ENCODE results near the gene FRMD7.
"Not testable (repeated sequence)": the region's sequence is repeated elsewhere in the genome, so short reads cannot be mapped to it uniquely, and the experiment has no call there.

Gene FRMD7, protein sequence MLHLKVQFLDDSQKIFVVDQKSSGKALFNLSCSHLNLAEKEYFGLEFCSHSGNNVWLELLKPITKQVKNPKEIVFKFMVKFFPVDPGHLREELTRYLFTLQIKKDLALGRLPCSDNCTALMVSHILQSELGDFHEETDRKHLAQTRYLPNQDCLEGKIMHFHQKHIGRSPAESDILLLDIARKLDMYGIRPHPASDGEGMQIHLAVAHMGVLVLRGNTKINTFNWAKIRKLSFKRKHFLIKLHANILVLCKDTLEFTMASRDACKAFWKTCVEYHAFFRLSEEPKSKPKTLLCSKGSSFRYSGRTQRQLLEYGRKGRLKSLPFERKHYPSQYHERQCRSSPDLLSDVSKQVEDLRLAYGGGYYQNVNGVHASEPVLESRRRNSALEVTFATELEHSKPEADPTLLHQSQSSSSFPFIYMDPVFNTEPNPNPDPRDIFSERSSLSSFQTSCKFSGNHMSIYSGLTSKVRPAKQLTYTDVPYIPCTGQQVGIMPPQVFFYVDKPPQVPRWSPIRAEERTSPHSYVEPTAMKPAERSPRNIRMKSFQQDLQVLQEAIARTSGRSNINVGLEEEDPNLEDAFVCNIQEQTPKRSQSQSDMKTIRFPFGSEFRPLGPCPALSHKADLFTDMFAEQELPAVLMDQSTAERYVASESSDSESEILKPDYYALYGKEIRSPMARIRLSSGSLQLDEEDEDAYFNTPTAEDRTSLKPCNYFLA

DNA sequence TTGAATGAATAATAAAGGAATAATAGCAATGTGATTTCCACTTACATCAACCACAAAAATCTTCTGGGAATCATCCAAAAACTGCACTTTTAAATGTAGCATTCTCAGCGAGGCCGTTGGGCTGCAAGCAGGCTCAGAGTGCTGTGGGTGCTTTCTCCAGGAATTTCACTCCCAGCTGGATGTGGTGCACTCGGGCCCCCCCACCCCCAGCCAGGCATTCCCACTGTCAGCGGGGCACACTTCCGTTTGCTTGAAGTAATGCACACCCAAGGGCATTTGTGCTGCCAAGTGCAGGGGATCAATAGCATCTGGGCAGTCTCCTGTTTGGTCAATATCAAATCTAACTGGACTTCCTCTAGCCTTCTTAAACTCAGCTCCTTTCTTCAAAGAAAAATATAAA, at the start of gene FRMD7:
Gene FRMD7, minus strand, starts transcription at position 278 of the 400 bp plus-strand sequence. Its CDS starts 176 bp downstream, at position 102.
- DNase-seq: no peak

DNA sequence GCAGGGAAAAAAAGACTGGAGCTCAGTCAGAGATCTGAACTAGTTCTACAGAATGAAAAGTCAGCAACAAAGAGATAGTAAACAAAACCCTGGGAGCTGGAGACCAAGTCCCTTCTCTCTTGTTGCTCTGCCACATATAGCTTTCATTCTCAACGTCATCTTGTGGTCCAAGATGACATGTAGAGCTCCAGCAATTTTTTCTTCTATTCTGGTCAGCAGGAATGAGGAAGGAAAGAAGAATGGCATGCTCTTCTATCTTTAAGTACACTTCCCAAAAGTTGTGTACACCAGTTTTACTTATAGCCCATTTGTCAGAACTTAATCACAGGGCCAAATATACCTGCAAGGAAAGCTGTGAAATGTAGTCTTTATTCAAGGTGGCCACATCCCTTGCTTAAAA, 45.8 kb upstream of the FRMD7 start:
- no peak for DNase-seq

DNA sequence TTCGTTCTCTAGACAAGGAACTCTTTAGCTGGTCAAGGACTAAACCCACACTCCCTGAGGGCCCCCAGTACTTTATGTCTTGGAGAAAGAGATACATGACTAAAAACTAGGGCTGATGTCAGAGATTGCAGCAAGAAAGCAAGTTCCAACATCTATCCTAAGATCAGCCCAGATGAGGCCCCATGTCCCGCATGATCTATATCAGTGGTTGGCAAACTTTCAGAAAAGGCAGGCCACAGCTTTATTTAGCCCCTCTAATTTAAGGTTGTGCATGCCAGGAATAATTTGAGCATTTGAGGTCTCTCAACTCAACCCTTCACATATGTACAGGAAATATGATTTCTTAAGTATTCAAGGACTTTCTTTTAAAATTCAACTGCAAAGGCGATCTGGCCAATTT, 44.1 kb upstream of the FRMD7 start:
- DNase-seq: no peak

DNA sequence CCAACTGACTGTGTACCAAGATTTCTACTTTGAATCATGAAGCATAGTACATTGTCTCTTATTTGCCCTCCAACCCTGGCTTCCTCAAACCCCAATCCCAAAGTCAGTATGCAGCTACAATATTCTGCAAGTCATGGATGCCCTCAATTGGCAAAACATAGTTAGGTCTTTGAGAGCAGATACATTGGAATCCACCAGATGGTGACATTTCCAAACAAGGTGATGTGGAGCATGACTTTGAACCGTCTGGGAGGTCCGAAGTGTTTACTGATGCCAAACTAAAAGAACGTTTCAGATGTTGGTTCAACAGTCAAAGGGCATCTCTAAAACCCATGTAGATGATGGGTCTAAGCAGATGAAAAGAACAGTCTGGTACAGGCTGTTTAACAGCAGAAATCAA, 43.7 kb upstream of the FRMD7 start:
- no peak for DNase-seq

DNA sequence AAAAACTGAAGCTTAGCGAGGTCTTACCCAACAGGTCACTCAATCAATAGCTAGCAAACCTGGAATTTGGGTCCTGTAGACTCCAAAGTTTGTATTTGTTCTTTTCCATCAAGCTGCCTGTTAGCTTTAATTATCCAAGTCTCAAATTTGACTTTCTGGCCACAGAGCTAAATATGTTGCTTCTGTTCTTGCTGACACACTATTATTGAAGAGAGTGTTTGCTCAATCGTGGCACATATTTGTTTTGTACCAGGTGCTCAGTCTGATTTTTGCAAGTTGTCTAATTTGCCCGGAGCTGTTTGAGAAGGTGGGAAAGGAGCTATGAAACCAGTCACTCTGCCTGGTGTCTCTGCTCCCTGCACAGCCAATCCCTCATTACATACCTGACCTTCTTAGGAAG, 41.7 kb upstream of the FRMD7 start:
- DNase-seq: no peak

DNA sequence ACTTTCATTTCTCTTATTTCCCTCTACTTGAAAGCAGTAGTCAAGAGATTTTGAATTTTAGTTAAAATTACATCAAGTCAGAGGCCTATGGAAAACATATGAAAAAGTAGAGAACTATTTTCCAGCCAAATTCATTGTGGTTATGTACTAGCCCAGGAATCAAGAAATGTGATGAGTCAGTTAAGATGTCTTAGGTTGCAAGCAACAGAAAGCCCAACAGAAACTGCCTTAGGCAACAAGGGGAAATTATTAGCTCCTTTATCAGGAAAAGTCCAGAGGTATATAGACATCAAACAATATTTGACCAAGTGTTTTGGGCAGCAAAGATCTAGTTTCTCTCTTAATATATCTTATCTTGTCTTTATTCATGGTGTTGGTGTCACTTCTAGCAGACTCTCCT, 37.8 kb upstream of the FRMD7 start:
- DNase-seq: no peak

DNA sequence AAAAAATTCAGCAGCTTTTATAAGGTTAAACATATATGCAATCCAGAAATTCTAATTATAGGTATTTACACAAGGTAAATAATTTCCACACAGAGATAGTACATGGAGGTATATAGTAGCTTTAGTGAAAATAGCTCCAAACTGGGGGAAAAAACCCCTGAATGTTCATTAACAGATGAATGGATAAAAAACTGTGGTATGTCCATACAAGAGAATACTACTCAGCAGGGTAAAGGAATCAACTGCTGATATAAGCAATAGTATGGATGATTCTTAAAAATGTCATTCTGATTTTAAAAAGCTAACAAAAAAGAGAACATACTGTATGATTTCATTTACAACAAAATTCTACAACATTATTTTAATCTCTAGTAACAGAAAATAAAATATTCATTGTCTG, 37.2 kb upstream of the FRMD7 start:
- DNase-seq: no peak

DNA sequence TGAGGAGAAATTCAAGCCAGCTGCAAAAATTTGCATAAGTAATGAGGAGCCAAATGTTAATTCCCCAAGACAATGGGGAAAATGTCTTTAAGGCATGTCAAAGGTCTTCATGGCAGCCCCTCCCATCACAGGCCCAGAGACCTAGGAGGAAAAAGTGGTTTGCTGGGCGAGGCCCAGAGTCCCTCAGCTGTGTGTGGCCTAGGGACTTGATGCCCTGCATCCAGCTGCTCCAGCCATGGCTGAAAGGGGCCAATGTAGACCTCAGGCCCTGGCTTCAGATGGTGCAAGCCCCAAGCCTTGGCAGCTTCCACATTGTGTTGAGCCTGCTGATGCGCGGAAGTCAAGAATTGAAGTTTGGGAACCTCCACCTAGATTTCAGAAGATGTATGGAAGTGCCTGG, 35.3 kb upstream of the FRMD7 start:
- not testable (repeated sequence) for DNase-seq

DNA sequence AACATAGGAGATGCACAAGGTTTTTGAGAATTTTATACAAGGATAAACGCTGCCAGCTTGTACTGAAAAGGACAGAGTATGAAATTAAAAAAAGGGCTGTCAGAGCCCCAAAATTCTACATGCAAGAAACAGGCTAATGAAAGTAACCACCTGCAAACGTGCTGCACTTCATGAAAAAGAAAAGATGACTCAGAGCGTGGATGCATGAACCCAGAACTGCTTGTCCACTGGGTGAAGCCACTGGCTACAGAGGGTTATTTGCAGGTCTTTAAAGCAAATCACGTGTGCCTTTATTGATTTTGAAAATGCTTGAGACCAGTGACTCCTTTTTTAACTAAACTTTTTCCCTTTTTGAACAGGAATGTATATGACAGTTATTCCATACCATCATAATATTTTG, 25.3 kb upstream of the FRMD7 start:
- no peak for DNase-seq

DNA sequence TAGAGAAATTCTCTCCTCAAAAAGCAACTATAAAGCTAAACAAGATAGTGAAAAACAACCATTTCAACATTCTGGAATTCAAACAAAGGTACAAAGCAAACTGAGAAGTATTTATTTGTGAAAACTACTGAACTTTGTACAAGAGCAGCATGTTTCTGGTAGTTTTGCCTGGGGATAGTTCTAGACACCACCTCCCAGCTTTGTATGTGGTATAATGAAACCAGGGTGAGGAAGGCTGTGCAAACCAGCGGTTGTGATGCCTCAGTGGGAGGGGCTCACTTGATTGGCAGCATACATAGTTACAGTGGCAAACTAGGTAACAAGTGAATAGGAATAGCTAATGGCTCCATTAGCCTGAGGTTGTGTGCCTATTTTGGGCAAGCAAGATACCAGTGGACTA, 18.6 kb upstream of the FRMD7 start:
- DNase-seq: no peak

DNA sequence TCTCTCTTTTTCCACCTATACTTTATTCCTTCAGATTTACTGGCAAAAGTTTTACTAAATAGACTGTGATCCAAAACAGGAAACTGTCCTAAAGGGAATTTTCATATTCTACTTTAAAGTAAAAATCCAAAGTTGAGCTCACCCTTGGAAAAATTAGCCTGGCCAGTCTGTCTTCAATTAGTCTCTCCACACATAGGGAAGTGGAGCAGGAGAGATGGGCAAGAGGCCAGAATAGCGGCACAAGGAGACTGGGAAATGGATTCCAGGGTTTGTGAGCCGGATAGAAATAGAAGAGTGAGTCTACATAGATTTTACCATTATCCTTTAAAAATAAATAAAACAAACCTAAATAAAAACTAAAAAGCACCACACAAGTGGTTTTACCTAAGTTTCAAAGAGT, 16.2 kb upstream of the FRMD7 start:
- no peak for DNase-seq

DNA sequence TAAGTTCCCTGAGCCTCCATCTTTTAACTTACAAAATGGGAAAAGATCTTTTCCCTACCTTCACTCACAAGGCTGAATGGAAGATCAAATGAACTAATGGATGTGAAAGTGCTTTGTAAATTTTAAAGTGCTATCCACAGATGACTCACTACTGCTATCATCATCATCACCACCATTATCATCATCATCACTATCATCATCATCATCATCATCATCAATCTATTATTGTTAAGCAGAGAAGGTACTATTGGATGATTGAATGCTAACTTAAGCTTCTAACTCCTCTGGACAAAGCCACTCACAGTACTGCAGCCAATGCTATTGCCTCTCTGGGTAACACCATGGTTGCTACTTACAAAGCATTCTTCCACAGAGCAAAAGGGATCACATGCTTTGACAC, 1.9 kb downstream of the FRMD7 start:
- DNase-seq: no peak

DNA sequence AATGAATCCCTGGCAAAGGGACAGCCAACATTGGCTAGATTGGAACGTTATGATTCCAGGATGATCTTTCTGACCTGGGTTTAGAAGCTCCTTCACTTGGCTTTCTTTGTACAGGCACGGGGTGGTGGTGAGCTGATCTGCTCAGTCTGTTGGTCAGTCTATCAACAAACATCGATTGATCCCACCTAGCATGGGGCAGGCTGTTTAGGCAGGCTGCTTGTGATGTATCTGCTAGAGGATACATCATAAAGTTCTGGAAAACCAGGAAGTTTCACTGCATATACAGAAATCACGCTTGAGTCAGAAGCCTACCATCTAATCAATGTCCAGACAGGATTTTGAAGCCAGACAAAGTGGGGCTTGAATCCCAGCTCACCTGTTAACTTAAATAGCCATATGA, 6.9 kb downstream of the FRMD7 start:
- no peak for DNase-seq

DNA sequence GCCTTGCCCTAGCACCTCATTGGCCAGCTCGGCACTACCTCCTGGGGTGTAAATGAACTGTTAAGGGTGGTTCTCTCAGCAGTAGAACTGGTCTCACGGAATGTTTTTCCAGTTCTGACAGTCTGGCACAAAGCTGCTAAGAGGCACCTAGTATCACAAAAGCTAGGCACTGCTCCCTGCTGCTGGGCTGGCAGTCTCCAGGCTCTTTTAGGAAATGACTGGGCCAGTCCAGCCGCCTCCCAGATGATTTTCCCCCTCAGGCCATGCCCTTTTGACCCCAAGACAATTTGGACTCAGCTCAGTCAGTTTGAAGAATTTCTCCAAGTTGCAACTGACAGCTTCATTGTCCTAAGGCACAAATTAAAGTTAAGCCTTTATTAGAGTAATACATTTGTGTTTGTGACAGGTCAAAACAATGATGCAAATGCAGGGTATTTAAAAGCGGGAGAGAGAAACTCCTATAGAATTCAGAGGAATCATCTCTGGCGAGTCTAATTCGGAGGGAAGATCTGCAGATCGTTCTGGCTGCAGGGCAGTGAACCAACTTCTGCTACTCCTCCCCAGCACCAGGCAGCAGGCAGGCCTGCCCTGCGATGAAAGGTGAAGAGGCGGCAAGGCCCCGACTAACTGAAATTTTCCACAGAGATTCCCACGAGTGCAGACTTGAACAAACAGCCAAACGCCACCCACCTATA, 7.9 kb downstream of the FRMD7 start:
- DNase-seq: no peak

DNA sequence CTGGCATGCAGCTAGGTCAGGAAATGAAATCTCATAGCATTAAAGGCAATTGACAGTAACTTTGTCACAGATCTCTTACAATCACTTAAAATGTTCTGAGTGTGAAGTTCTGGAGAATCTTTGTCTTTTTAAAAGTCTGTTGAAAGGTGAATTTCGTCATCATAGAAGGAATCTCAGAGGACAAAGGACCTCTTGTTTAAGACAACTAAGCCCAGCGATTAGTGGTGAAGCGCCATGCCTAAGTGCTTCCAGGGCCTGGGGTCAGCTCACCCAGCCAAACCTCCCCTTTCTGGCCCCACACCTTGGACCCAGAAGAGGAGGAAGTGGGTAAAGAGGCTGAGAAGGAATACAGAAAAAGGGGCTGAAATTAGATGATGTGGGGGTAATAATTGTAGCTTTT, 8.5 kb downstream of the FRMD7 start:
- DNase-seq: no peak

DNA sequence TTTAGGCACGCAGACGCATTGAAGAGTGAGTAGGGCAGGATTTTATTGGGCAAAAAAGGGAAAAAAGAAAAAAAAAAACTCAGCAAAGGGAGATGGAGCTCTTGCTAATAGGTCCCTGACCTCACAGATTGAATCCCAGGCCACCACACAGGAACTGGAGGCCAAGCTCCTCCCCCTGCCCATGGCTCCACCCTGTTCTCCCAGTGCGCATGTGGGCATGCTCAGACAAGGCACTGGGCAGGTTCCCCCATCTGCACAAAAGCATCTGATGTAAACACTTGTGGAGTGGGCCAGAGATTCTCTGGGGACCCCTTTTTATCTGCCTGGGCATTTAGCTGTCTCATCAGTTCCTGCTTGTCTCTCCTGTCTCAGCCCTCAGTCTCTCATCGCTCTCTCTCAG, 9.5 kb downstream of the FRMD7 start:
- no peak for DNase-seq

DNA sequence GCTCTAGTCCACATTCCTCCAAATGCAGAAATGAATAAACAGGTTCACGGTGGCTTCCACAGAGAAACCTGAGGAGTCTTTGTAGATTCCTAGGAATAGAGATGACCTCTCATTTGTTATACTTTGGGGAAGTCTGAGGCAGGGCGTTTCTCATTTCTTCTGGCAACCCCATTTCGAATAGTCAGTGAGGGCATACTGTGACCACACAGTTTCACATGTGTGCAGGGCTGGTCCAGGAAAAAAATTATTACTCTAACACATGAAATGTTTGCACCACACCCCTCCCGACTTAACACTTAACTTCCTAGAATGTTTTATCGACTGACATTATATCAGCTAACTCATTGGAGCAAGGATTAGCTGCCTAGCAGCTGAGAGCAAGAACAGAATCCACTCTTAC, 12.0 kb downstream of the FRMD7 start:
- DNase-seq: no peak

DNA sequence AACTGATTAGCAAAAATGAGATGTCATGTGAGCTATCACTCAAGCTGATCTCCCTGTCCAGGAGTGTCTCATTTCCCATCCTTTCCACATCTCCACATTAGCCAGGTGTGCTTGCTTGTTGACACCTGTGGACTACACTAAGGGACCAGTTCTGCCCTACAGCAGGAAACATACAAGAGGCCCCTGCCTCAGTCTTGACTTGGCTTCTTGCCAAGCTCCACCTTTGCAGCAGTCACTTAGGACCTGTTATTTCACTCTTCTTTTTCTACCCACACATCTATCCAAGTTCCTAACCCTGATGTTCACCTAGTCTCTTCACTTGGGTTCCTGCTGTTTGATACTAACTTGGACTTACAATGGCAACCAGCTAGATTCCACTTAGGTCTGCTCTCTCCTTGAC, 13.2 kb downstream of the FRMD7 start:
- peak; percentile 24 for DNase-seq

DNA sequence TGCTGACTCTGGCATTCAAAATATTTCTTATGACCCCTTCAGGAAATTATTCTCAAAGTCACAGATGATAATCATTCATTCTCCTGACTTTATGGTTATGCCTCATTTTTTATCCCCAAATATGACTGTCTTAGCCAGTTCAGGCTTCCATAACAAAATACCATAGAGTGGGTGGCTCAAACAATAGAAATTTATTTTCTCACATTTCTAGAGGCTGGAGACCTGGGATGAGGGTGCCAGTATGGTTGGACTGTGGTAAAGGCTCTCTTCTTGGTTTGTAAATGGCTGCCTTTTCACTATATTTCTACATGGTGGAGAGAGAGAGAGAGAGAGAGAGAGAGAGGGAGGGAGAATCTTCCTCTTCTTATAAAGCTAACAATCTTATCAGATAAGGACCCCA, 20.5 kb downstream of the FRMD7 start:
- DNase-seq: no peak

DNA sequence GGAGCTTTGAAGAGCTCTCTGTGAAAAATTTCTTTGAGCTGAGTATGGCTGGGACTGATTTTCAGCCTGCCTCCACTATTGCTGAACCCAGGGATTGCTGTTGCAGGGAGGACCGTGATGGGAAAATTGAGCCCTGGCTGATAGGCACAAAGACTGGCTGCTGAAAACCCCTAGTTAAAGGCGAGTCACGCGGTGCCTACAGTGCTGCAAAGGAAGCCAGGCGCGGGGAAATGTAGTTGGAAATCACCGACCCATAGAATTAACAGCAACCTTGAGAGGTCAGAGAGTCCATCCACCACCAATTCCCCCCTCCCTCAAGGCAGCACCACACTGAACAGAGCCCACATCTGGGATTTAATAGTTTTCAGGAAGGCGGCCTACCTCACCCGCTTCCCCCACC, 26.0 kb downstream of the FRMD7 start:
- DNase-seq: no peak

DNA sequence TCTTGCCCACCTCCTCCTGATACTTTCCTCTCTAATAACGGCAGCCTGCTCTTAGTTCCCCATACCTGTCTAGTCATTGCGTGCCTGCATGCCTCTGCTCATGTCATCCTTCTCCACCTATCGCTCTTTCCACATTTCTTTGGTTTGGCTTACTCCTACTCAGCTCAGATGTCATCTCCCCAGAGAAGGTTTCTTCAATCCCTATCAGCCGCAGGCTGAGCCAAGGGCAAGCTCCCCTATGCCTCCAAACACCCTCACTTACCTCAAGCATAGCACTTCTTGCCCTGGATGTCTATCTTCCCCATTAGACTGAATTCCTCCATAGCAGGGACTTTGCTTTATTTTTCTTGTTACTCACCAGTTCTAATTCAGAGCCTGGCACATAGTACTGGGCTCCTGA, 26.6 kb downstream of the FRMD7 start:
- no peak for DNase-seq

DNA sequence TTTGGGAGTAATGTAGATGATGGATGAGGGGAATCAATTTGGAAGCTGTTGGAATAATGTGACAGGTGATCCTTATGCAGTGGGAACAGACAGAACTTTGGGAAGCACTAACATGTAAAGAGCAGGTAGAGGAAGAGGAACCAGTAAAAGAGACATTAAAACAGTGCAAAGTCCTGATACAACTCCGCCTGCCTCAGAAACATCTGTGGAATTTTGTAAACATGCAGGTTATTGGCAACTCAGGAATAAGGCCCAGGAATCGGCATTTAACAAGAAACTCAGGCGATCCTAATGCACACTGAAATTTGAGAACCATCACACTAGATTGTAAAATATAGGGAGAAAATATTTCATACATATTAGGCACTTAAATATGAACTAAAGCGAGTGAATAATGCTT, 29.1 kb downstream of the FRMD7 start:
- not testable (repeated sequence) for DNase-seq

DNA sequence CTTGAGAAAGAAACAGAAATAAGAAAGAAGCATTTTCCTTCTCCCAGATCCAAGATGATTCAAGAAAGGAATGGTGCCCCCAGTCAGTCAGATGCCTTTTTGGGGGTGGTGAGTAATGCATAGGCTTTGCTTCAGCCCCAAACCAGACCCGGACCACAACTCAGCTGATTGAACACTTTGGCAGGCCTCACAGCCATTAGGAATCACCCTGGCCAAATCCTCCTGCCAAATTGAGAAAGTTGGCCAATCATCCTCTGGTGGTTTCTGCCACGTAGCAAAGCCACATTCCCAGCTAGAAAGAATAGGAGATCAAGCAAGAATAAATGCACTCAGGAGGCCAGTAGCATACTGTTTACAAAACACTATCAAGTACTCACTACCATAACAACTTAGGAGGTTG, 33.7 kb downstream of the FRMD7 start:
- no peak for DNase-seq

DNA sequence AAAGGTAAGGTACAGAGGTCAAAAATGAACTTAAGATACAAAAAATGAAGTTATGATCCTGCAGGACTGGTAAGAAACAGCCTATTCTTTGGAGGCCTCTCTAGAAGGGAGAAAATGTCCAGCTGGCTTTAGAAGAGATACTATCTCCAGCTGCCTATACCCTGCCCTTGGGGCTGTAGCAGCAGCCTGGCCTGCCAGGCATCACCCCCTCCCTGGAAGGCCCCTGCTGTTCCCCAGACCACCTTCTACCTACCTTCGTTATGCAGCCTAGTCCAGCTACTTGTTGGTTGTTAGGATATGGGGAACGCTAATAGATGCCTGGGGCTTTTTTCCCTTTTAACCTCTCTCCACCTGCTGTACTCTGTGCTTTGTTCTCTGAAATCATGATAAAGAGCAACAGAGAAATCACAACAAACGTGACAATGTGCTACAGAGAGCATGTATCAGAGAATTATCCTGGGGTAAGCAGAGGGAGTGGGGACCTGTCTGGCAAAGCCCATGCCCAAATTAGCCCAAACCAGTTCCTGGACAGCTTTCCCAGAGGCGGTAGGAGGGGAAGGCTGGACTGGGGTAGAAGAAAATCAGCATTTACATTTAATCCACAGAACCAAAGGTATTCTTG, 34.5 kb downstream of the FRMD7 start:
- DNase-seq: no peak

Measured in COR-L47 (cell line).